Measurements from ENCODE around the gene TOR4A. TPM values are rescaled to one million over a fixed set of nuclear protein-coding genes. Genes with fewer than 3 reads are reported as not detected.

TOR4A gene
- total and polyA plus RNA-seq, 2 donors (not counting 1 experiment from before 2014, with no cell fraction given) = 8.3 to 15.3 TPM

DNA sequence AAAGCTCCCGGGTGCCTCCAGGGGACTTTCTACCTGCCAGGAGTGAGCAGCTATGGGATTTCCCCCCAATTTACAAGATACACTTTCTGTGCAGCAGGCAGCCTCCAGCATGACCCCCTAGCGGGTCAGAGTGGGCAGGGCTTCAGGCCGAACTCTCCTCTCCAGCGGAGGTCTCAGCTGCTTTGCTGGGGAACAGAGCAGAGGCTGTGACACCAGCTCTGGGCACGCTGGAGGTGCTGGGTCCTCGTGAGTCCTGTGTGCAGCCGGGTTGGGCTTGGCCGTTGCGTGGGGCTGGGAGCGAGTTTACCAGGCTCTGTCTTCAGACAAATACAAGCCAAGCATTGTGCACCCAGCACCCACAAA lies 21.7 kb downstream of the TOR4A start:
- Mint-ChIP-seq H3K27me3 (peaks cover 23% of the 10 kb centered on the region), H3K4me3 (no peak overlapping the region), H3K27ac (no peak overlapping the region), H3K4me1 (peaks cover 24% of the 10 kb centered on the region), H3K9me3 (ENCODE audit: insufficient read depth) (no peaks in the 10 kb centered on the region)
- no peak overlapping the region for H3K9ac ChIP-seq (ENCODE audit: low read length)
- no peak overlapping the region for H3K27ac ChIP-seq (ENCODE audit: low read length in 2 of 2)
- H3K4me1 ChIP-seq (ENCODE audit: control insufficient read depth in 2 of 2, insufficient read depth in 2 of 2, low read length in 2 of 2) = peaks cover 43 to 44% of the 10 kb centered on the region in 2 donors
- TF ChIP-seq CTCF (IDR thresholded peaks at IDR 0.05) = no peak
- no peak for TF ChIP-seq EZH2 (IDR thresholded peaks at IDR 0.05; ENCODE audit: borderline replicate concordance, insufficient read depth, low read depth, low read length, poor library complexity, severe bottlenecking)
- WGBS (ENCODE audit: insufficient coverage) = 81% methylated on average over 10 of the region's 10 CpGs
- H3K4me2 ChIP-seq (replicated peaks; ENCODE audit: low read depth, low read length, poor library complexity, severe bottlenecking) = no peak overlapping the region
- ATAC-seq (ENCODE audit: low read depth) (no peak), DNase-seq (no peak)
- peaks cover 0 to 30% (median 3%) of the 10 kb centered on the region in 3 donors for H3K9me3 ChIP-seq (ENCODE audit: control extremely low read depth in 1 of 3, control insufficient read depth in 2 of 3, insufficient read depth in 1 of 3, low read length in 2 of 3)
- ChIA-PET CTCF (no interaction called here), POLR2A (interaction anchor here (0.6 kb wide), 1 partner anchor 15 kb away, joined by 3 read pairs; no protein-coding TSS in a partner anchor)
- no peak overlapping the region for H2AFZ ChIP-seq (ENCODE audit: insufficient read depth, low read depth, low read length, poor library complexity, severe bottlenecking)
- no peak overlapping the region for H3K4me3 ChIP-seq (ENCODE audit: control extremely low read depth in 1 of 5, extremely low read depth in 1 of 5, insufficient read depth in 1 of 5, low read depth in 2 of 5, low read length in 4 of 5)
- H3K36me3 ChIP-seq (replicated peaks in 1 of 2; ENCODE audit: control extremely low read depth in 1 of 2, control insufficient read depth in 1 of 2, extremely low read depth in 1 of 2, insufficient read depth in 2 of 2, low read length in 1 of 2) = no peaks in the 10 kb centered on the region
- H3K27me3 ChIP-seq (replicated peaks in 1 of 4; ENCODE audit: control extremely low read depth in 1 of 4, control insufficient read depth in 3 of 4, insufficient read depth in 4 of 4, low read length in 3 of 4) = peaks cover 0 to 66% (median 40%) of the 10 kb centered on the region in 4 experiments
- no peaks in the 10 kb centered on the region for H3K79me2 ChIP-seq (ENCODE audit: control insufficient read depth, insufficient read depth, low read length)
- intact Hi-C loops (cut with micrococcal nuclease) = loop anchor here (10.0 kb wide), 1 partner anchor 236 kb away; no protein-coding TSS in a partner anchor
- peaks cover 13% of the 10 kb centered on the region for H4K20me1 ChIP-seq (ENCODE audit: control insufficient read depth, insufficient read depth, low read length, poor library complexity, severe bottlenecking)

DNA sequence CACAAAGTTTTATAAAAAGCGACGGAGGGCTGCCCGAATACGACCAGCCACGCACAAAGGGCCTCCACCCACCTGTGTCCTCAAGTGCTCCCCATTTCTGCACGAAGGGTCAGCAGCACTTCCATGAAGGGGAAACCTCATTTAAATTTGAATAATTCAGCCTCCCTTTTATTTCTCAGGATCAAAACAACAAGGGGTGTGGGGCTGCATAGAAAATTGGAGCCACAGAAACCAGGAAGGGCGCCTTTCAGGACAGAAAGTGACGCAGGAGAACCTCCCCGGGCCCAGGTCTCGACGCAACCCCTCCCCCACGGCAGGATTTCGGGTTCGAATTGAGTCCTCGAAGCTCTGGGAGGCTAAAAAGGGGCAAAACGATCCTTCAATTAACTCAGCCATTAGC lies 22.4 kb downstream of the TOR4A start:
- Mint-ChIP-seq H3K4me3 (peak overlapping the region; percentile 13), H3K27me3 (peaks cover 18% of the 10 kb centered on the region), H3K9me3 (ENCODE audit: insufficient read depth) (no peaks in the 10 kb centered on the region), H3K4me1 (peaks cover 19% of the 10 kb centered on the region), H3K27ac (no peak overlapping the region)
- Histone ChIP-seq H3K4me1 (ENCODE audit: control insufficient read depth in 2 of 2, insufficient read depth in 2 of 2, low read length in 2 of 2) (peaks cover 39 to 41% of the 10 kb centered on the region in 2 donors), H3K9ac (ENCODE audit: low read length) (no peak overlapping the region), H4K20me1 (ENCODE audit: control insufficient read depth, insufficient read depth, low read length, poor library complexity, severe bottlenecking) (peaks cover 13% of the 10 kb centered on the region), H3K4me2 (replicated peaks; ENCODE audit: low read depth, low read length, poor library complexity, severe bottlenecking) (no peak overlapping the region), H3K27ac (ENCODE audit: low read length in 2 of 2) (no peak overlapping the region), H3K9me3 (ENCODE audit: control extremely low read depth in 1 of 3, control insufficient read depth in 2 of 3, insufficient read depth in 1 of 3, low read length in 2 of 3) (peaks cover 0 to 22% (median 0%) of the 10 kb centered on the region in 3 donors), H3K4me3 (ENCODE audit: control extremely low read depth in 1 of 5, extremely low read depth in 1 of 5, insufficient read depth in 1 of 5, low read depth in 2 of 5, low read length in 4 of 5) (no peak overlapping the region), H3K36me3 (replicated peaks in 1 of 2; ENCODE audit: control extremely low read depth in 1 of 2, control insufficient read depth in 1 of 2, extremely low read depth in 1 of 2, insufficient read depth in 2 of 2, low read length in 1 of 2) (no peaks in the 10 kb centered on the region), H3K79me2 (ENCODE audit: control insufficient read depth, insufficient read depth, low read length) (no peaks in the 10 kb centered on the region), H2AFZ (ENCODE audit: insufficient read depth, low read depth, low read length, poor library complexity, severe bottlenecking) (no peak overlapping the region), H3K27me3 (replicated peaks in 1 of 4; ENCODE audit: control extremely low read depth in 1 of 4, control insufficient read depth in 3 of 4, insufficient read depth in 4 of 4, low read length in 3 of 4) (peaks cover 0 to 63% (median 39%) of the 10 kb centered on the region in 4 experiments)
- ChIA-PET CTCF (no interaction called here), POLR2A (interaction anchor here (0.7 kb wide), 2 partner anchors 99 to 1007 kb away, joined by 5 to 6 read pairs; partner anchors contain the start of gene TPRN)
- DNase-seq = no peak
- TF ChIP-seq EZH2 (IDR thresholded peaks at IDR 0.05; ENCODE audit: borderline replicate concordance, insufficient read depth, low read depth, low read length, poor library complexity, severe bottlenecking) (no peak), CTCF (IDR thresholded peaks at IDR 0.05) (no peak)
- ATAC-seq (ENCODE audit: low read depth) = no peak
- WGBS (ENCODE audit: insufficient coverage) = 95% methylated on average over 10 of the region's 16 CpGs
- intact Hi-C loops (cut with micrococcal nuclease) = loop anchor here (10.0 kb wide), 1 partner anchor 235 kb away; no protein-coding TSS in a partner anchor

Data from B cell (primary cell).